ENCODE data around the gene RSBN1.
A peak's percentile ranks its signal among the peaks of the same experiment; 100 is the strongest.
"Not testable (repeated sequence)": the region's sequence is repeated elsewhere in the genome, so short reads cannot be mapped to it uniquely, and the experiment has no call there.

The RSBN1 gene

DNA sequence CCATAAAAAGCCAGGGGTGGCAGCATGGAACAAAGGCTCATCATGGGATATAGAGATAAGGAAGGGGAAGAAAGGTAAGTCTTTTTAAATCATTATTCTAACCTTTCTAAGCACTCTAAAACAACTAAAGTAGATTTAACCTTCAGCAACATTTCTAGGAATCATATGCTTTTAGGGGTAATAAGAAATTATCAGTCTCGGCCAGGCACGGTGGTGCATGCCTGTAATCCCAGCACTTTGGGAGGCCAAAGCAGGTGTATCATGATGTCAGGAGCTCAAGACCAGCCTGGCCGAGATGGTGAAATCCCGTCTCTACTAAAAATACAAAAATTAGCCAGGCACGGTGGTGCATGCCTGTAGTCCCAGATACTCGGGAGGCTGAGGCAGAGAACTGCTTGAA lies 32.7 kb downstream of the RSBN1 start:
- no peak for DNase-seq

DNA sequence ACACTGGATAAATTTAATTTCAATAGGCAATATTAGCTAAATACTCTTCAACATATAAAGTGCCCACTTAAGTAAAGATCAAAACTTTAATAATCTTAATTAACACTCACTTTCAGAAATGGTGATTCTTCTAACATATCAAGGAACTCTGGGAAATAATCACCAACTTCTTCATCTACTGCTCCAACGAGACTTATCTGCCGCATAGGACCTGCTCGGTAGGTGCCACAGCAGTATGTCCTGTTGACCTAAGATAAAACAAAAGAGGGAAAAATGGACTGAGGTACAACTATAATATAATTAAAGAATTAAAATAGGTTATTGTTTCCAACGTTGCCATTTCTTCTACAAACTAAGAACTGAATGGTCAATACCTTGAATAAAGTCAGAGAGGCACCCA lies 34.7 kb downstream of the RSBN1 start:
- no peak for DNase-seq

DNA sequence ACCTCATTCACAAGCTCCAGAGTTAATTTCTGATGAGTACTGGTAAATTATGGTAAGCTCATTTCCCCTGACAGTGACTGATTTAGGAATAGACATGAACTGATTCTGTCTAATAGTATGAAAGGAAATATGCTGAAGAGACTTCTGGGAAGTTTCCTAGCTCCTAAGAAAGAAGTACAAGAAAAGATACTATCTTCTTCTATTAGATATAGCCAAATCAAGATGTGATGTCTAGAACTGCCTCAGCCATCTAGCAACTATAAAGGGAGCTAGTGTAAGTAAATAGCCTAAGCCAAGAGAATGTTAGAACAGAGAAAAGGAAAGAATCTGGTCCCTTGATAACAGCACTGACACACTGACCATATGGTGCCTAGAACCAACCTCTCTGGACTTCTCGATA lies 42.2 kb downstream of the RSBN1 start:
- no peak for DNase-seq

DNA sequence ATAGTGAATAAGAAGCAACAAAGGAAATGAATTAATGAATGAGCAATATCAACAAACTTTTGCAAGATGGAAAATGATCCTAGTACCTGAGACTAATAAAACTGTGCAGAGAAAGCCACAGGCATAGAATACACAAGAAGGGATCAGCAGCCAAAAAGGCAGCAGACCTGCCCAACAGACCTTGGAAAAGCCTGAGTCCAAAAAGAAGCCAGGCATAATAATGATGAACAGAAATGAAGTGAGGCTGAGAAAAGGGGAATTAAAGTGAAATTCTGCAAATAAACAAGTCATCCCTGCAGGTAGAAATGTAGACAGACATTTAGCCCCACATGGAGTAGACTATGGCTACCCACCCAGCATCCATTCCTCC lies 42.7 kb downstream of the RSBN1 start:
- DNase-seq = no peak

DNA sequence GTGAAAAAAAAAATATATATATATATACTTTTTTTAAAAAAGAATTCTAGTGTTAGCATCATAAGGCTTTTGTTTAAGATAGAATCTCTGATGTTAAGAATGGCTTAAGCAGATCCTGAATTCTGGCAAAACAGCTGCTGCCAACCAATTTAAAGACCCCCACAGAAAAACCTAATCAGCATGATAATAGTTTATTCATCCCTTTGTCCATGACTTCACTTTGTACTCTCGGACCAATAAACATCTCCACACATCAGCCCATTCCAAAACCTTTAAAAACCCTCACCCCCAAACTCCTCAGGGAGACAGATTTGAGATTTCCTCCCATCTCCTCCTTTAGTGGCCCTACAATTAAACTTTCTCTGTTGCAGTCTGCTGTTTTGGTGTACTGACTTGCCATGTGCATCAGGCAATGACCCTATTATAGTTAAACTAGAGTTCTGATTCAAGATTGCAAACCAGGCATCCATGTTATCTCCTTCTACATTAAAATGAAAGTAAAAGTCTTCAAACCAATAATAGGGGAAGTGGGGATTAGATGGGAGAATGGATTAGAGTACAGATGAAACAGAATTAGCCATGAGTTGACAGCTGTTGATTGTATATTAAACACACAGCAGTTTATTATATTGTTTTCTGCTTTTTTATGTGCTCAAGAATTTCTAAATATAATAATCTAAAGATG lies 43.2 kb downstream of the RSBN1 start:
- no peak for DNase-seq

DNA sequence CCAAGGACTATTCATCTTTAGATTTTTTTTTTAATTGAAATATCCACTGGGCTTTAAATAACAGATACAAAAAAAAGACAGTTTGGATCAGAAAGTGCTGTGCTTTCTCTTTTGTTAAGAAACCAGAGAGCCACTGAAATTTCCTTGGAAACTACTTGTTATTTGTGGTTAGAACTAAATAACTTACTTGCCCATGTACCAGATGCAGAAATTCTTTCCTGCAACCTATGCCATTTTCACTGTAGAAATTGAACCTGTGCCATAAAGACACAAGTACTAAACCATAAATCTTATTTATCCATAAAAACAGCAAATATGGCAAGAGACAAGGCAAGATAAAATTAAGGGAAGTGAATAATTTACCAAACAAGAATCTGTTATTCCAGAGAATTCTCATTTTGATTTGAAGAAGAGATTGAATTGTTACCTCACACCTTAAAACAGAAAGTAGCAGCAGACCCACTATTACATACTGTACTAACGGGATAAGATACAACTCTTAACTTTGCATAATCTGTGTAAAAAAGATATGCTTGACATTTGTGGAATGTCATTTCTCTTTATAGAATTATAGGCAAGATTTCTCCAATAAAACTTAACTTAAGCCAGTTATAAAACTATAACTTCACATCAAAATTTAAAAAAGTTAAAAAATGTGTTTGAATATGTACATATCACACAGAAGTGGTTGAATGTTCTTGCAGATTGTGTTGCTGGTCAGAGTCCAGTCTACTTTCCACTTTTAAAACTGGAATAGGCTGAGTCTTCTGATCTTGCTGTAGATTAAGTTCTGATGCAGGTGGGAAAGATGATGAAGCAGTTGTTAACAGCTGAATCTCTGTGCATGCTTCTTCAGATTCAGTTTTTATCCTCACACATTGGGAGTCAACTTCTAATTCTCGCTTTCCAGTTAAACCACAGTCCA lies 46.7 kb downstream of the RSBN1 start:
- DNase-seq = no peak

DNA sequence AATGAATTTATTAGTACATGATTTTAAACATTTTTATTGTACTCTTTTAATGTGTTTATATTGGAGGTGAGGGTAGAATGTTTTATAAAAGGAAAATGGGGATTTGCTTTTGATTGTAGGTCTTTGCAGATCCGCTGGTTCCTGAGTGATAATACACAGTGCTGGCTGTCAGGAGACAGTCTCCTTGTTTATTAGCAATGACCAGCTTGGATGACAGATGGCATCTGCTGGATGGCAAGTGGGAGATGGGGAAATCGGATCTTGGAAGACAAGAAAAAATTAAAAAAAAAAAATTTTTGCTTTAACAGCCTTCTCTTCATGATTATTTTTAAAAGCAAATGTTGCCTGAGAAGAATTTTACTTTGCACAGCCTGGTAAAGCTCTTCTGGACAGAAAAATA lies 48.6 kb downstream of the RSBN1 start:
- DNase-seq = no peak

DNA sequence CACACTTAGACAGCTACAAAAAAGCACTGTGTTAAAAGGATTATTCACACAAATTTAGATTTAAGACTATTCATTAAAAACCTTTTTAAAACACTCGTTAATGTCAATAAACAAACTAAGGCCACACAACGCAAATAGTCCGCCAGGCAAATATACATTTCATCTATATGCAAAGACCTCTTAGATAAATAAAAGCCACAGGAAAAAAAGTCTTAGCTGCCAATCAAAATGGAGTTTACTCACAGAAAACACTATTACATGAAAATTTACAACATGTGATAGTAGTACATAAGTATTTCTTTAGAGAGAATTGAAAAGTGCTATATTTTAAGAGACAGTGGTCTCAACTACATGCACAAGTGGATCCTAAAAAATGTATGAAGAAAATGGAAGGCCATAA lies 50.3 kb downstream of the RSBN1 start:
- no peak for DNase-seq

DNA sequence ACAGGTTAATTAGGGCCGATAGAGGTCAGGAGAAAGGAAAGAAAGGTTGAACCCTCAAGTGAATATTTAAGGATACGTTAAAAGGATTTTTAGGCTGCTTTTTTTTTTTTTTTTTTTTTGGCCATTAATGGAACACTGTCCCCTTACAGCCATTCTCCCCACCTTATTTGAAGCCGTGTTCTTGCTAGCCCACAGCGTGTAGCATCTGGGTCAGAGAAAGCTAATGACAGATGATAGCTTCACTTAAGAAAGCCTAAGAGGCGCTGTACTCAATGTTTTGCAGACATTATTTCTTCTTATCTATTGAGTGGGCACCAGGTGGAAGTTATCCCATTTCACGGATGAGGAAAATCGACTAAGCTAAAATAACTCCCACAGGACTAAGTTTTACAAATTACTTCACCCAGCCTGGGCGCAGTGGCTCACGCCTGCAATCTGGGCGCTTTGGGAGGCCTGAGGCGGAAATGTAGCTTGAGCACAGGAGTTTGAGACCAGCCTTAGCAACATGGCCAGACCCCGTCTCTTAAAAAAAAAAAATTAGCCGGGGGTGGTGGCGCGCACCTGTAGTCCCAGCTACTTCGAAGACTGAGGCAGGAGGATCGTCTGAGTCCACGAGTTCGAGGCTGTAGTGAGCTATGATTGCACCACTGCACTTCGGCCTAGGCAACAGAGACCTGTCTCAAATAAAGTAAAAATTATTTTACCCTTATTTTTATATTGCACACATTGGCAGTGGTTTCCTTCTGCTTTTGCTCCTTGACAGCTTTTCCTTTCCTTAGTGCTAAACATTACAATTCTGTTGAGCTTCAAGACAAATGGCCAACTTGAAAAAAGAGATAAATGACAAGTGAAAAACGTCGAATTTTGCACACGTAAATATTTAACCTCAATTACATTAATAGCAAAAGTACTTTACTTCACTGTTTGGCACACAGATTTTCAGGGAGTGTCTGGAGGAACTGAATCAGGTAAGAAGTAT lies 51.9 kb downstream of the RSBN1 start:
- no peak for DNase-seq

DNA sequence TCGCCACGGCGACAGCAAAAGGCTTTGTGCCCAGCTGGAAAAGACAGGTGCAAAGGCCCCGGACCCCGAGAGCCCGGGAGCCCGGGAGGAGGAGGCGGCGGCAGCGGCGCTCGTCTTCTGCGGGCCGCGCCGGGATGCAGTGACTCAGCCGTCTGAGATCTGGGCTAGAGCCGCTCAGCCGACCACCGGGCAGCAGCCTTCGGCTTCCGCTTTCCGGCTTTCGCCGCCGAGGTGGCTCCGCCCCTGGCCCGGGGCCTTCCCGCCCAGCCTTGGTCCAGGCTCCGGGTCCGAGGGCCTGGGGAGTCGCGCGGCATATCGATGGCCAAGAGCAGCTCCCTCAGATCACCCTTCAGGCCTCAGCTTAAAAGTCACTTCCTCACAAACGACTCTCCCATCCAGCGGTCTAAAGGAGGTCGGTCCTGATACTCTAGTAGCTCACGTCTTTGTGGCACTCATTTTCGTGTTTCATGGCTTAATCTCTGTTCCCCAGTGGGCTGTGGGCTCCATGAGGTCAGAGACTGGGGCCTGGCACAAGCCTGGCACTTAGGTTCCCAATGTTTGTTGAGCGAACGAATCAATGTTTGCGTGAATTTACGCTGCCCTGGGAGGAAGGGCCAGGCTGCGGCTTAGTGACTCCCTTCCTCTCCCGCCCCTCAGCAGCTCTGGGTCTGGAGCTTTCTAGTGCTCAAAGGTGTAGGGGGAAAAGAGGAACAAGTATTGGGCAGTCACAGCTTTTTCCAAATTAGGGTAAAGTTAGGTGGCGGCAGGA lies 52.8 kb downstream of the RSBN1 start, which contains the start of gene PHTF1:
TSS of gene PHTF1 (minus strand) at position 154 of the 769 bp plus-strand sequence. CDS start 783 bp downstream, outside the sequence.
- DNase-seq = peak; percentile 85

DNA sequence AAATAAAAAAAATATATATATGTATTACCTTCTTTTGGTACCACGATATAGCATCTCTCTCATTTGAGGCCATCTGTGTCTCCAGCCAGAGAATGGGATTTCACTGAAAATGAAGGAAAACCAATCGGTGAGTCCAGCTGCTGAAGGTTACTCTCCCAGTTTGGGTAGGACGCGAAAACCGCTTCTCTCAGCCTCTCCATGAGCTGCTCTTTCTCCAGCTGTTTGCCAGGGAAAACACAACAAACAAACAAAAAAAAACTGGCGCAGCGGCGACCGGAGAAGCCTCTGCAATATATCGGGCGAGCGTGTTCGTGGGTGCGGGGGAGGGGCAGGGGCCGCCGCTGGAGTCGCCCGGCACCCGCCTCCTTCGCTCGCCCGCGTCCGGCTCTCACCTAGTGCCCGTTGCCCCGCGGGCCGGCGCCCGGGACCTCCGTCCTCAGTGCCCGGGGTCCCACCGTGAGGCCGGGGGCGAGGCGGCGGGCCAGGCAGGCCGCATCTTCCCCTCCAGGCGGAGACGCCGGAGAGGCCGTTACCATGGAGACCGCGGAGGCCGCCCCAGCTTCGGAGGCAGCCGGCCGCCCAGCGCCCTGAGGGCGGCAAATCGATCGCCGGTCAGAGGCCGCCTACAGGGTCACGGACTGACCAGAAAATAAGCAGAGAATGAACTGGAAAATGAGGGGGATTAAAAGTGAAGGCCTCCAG lies 53.5 kb downstream of the RSBN1 start:
- DNase-seq = peak; percentile 86

DNA sequence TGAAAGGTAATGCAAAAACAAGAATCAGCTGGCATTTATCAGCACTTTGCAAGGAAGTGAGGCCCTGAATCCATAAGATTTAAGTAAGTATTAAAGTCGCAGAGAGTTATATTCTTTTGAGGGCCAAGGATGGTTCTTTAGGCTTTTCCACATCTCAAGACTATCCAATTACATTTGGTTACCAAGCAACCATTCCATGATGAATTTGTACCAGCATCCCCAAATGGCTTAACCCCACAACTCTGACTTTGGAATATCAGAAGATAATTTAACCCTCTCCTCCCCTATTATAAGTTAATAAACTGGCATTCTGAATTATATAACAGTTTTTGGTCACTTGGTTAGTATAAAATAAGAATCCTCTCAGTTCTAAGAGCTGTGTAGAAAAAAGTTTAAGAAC lies 55.8 kb downstream of the RSBN1 start:
- DNase-seq = no peak

DNA sequence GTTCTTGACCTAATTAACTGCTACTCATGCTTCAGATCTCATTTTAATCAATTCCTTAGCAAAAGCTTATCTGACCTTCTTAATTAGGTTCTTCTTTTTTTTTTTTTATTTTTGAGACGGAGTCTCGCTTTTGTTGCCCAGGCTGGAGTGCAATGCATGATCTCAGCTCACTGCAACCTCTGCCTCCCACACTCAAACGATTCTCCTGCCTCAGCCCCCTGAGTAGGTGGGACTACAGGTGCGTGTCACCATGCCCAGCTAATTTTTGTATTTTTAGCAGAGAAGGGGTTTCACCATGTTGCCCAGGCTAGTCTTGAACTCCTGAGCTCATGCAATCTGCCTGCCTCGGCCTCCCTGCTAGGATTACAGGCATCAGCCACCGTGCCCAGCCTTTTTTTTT lies 58.9 kb downstream of the RSBN1 start:
- not testable (repeated sequence) for DNase-seq

DNA sequence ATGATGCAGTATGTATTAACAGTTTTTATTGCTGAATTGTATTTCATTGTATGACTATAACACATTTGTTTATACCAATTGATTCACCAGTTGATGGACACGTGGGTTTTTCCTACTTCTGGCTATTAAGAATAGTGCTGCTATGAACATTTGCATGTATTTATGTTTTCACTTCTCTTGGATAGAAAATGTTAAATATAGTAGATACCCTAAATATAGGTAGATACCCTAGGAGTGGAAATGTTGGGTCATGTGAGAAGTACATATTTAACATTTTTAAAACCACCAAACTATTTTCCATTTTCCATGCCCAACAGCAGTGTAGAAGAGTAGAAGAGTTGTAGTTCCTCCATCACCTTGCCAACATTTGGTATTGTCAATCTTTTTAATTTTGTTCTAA lies 60.8 kb downstream of the RSBN1 start:
- no peak for DNase-seq

DNA sequence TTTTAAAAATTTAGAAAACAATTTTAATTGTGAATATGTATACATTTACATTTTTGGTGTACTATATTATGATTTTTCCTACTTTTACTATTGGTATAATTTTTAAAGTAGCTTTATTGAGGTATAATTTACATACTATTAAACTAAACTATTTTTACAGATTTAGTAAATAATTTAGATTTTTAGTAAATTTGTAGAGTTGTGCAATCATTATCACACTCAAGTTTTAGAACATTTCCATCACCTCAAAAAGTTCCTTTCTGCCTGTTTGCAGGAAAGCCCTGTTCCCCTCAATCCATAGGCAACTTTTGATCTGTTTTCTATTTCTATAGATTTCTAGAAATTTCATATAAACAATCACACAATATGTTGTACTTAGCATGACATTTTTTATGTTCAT lies 61.2 kb downstream of the RSBN1 start:
- DNase-seq = no peak

DNA sequence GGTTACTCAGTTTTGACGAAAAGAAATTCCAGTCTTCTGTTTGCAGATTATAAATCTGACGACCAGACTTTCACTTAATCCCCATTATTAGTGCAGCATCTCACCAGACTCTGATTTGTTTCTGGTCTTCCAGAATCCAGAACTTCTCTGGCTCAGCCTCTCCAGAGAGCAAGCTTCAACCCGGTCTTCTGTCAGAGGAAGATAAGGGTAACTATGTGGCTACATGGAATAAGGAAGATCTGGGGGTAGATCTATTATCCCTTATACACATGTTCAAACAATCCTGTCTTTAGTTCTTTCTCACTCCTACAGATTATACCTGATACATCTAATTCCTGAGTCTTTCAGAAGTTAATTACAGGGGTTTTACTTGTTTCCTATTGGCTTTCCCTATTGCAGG lies 62.9 kb downstream of the RSBN1 start:
- no peak for DNase-seq

DNA sequence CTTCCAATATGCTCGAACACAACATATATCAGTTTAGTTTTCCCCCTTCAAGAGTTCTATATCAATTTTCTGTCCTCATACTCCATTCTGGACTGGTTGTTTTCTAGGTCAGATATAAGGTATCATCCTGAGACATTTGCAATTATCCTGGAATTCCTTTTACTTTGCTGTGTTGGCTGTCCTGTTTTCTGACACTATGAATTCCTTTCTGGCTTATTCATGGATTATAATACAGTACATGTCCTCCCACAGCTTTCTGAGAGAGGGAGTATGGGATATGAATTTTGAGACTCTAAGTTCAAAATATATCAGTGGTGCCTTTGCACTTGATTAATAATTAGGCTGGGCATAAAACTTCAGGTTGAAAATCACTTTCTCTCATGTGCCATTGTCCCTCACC lies 64.9 kb downstream of the RSBN1 start:
- no peak for DNase-seq

DNA sequence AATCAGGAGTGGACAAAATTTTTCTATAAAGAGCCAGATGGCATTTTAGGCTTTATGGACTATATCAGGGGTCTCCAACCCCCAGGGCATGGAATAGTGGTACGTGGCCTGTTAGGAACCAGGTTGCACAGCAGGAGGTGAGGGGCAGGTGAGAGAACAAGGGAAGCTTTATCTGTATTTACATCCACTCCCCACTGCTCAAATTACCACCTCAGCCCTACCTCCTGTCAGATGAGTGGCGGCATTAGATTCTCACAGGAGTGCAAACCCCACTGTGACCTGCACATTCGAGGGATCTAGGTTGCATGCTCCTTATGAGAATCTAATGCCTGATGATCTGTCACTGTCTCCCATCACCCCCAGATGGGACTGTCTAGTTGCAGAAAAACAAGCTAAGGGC lies 66.9 kb downstream of the RSBN1 start:
- no peak for DNase-seq

DNA sequence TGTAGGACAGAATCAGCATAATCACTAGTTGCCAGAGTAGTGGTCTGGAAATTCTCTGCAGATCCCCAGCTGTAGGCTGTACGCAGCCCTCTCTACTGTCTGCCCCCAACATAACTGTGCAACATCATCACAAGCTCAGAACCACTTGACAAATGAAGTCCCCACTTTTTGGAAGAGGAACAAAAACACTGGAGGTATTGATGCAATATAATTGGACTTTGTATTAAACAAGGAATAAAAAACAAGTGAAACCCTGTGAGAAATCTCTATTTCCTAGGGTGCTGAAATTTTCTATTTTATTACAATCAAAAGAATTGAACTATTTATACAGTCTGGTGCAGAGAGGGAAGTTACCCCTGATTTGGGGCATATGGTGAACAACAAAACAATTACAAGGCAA lies 68.2 kb downstream of the RSBN1 start:
- no peak for DNase-seq

DNA sequence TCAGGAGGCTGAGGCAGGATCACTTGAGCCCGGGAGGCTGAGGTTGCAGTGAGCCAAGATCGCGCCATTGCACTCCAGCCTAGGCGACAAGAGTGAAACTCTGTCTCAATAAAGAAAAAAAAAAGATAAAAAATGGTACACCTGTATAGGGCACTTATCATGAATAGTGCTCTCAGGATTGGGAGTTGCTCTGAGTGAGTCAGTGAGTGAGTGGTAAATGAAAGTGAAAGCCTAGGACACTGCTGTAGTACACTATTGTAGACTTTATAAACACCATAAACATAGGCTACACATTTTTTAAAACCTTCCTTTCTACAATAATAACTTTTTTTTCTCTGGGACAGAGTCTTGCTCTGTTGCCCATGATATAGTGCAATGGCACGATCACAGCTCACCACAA lies 69.8 kb downstream of the RSBN1 start:
- no peak for DNase-seq

DNA sequence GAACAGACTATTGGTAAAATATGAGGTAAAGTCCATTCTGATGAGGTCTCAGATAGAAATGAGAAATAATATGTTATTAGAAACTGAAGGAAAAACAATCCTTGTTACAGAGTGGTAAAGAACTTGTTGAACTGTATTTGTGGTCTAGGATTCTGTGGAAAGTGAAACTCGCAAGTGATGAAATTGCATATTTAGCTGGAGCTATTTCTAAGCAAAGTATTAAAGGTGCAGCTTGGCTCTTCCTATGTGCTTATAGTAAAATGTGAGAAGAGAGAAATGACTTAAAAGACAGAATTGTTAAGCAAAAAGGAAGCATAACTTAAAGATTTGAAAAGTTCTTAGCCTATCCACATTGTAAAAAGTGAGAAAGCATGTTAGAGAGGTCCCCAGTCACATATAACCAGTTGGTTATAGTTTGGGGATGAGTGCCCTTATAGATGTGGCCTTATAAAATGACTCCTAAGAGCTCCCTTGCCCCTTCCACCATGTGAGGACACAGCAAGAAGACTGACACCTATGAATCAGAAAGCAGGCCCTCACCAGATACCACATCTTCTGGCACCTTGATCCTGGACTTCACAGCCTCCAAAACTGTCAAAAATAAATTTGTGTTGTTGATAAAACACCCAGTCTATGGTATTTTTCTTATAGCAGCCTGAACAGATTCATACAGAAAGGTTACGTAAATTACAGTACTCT lies 77.8 kb downstream of the RSBN1 start:
- DNase-seq = no peak
